ENCODE measurements around the gene PJVK.

Gene PJVK

DNA sequence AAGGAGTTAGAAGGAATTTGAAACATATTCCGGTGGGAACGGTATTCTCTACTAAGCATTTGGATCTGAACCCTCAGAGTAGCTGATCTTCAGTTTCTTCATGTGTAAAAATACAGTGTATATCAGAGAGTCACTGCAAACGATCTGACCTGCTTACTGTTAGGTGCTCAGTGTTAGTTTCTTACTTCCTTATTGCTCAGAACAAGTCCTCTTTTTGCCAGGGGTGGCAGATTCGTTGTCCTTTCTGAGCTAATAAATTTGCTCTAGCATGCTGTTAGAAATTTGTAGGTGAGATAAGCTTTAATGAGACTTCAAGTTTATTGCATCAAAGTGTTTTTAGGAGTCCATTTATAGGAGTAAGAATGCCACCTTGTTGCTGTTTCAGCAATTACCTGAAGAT, 44.9 kb downstream of the PJVK start:
- H3K4me3 ChIP-seq (ENCODE audit: low read depth, low read length), result no peak overlapping the region
- TF ChIP-seq, protein P1, sequence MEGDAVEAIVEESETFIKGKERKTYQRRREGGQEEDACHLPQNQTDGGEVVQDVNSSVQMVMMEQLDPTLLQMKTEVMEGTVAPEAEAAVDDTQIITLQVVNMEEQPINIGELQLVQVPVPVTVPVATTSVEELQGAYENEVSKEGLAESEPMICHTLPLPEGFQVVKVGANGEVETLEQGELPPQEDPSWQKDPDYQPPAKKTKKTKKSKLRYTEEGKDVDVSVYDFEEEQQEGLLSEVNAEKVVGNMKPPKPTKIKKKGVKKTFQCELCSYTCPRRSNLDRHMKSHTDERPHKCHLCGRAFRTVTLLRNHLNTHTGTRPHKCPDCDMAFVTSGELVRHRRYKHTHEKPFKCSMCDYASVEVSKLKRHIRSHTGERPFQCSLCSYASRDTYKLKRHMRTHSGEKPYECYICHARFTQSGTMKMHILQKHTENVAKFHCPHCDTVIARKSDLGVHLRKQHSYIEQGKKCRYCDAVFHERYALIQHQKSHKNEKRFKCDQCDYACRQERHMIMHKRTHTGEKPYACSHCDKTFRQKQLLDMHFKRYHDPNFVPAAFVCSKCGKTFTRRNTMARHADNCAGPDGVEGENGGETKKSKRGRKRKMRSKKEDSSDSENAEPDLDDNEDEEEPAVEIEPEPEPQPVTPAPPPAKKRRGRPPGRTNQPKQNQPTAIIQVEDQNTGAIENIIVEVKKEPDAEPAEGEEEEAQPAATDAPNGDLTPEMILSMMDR (IDR thresholded peaks at IDR 0.05; ENCODE audit: borderline replicate concordance, insufficient read depth, low read depth, low read length), result no peak

DNA sequence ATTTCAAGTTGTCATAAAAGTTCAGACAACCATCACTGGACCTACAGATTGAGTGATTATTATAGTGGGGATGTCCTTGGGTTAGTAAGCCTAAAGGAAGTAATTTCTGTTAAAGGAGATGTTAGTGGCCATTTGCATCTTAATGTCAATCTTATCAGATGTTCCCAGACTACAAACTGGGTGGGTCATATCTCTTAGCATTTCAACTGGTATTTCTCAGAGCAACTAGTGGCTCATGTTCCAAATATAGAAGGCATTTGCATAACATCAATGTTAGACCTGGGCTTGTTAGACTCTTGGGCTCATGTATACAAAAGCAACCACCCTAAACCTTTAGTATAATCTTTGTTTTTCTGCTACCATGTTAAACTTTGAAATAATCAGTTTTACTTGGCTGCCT, 47.0 kb downstream of the PJVK start:
- no peak overlapping the region for H3K4me3 ChIP-seq (ENCODE audit: low read depth, low read length)
- TF ChIP-seq, protein P1 (IDR thresholded peaks at IDR 0.05; ENCODE audit: borderline replicate concordance, insufficient read depth, low read depth, low read length), result no peak

DNA sequence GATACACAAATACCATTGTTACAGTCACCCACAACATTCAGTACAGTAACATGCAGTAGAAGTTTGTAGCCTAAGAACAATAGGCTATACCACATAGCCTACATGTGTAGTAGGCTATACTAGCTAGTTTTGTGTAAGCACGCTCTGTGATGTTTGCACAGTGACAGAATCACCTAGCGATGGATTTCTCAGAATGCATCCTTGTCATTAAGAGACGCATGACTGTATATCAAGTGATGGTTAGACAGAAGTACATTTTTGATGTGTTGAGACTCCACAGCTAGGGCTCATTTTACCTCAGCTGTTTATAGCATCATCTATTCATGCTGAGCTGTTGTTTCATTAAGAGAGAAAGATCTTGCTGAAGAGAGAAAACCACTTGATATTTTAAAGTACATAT, 48.5 kb downstream of the PJVK start:
- TF ChIP-seq, protein P1 (IDR thresholded peaks at IDR 0.05; ENCODE audit: borderline replicate concordance, insufficient read depth, low read depth, low read length), result no peak
- H3K4me3 ChIP-seq (ENCODE audit: low read depth, low read length), result no peak overlapping the region

DNA sequence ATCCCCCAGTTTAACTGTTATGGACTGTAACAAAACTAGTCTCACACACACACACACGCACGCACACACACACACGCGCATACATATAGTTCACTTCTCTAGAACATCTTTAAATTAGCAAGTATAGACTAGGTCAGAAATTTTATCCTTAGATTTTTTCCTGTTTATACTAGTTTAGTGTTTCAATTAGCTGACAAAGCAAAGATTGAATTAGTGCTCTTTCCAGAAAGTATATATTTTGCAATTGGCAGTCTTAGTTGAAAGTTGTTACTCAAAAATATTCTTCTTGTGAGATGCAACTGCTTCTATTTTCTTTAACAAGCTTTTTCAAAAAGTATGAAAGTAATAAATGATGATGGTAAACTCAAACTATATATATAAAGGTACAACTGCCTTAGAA, 51.6 kb downstream of the PJVK start:
- no peak overlapping the region for H3K4me3 ChIP-seq (ENCODE audit: low read depth, low read length)
- TF ChIP-seq, protein P1 (IDR thresholded peaks at IDR 0.05; ENCODE audit: borderline replicate concordance, insufficient read depth, low read depth, low read length), result no peak

DNA sequence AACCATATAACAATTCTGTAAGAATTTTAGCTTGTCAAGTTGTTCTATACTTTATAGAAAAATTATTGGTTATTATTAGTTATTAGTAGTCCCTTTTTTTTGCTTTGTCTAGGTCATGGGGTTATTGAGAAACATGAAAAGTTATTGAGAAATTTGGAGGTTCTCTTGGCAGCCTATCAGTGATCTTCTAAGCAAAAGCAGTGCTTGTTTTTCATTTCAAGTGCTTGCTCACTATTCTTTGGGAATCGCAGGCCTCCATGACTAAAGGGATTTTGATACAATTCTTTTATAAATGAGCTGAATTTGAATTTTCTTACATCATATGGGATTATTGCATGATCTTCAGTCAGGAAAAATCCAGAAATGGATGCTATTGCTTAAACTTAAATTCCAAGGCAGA, 54.9 kb downstream of the PJVK start:
- TF ChIP-seq, protein P1 (IDR thresholded peaks at IDR 0.05; ENCODE audit: borderline replicate concordance, insufficient read depth, low read depth, low read length), result no peak
- H3K4me3 ChIP-seq (ENCODE audit: low read depth, low read length), result no peak overlapping the region

DNA sequence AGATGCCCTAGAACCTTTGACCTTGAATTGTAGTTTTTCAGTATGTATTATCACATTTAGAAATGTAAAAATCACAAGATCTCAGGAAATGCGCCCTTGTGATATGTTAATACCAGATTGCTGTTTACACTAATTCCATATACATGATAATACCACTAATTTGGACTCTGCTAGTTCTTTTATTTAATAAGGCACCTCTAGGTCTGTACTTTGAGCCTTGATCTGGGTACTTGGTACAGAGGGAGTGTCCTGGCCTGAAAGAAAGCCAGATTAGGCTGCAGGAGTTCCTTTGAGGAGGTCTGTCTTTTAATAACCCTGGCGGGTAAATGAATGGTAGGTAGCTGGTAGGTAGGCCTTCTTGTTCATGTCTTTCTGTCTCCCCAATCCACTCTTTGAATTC, 55.3 kb downstream of the PJVK start:
- TF ChIP-seq, protein P1 (IDR thresholded peaks at IDR 0.05; ENCODE audit: borderline replicate concordance, insufficient read depth, low read depth, low read length), result no peak
- no peak overlapping the region for H3K4me3 ChIP-seq (ENCODE audit: low read depth, low read length)

DNA sequence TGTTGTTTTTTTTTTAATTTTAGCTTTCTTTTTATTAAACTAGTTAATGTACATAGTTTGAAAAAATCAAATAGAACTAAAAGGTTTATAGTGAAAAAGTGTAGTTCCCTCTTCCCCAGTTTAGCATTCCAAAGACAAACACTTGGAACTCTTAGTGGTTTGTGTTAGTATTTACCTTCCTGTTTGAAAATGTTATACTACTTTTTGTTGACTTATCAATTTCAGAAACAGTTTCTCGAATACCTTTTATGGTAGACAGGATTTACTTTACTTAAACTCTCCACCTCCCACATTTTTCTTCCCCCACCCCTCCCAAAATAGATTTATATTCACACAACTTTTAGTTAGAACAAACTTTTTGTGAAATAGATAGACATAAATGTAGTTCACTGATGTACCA, 55.8 kb downstream of the PJVK start:
- TF ChIP-seq, protein P1 (IDR thresholded peaks at IDR 0.05; ENCODE audit: borderline replicate concordance, insufficient read depth, low read depth, low read length), result no peak
- no peak overlapping the region for H3K4me3 ChIP-seq (ENCODE audit: low read depth, low read length)

All from GM12875 (cell line).